A673 (cell line): ENCODE results near the gene RPL4. TPM values are rescaled to one million over a fixed set of nuclear protein-coding genes. Genes with fewer than 3 reads are reported as not detected.

ENCODE experiments used
- BruUV-seq: library from RNA; stranded (reverse); fragments of 400-500 nt; replicated peaks from 2 replicates; lab custom pipeline; 2021; lab: Mats Ljungman, UMichigan
- CTCF ChIA-PET: fragments of 300-600 bp; sonication (Branson Sonifier 250); formaldehyde crosslinking; loops from one replicate; lab custom pipeline; 2022; ENCODE audit warnings: antibody characterized with exemption; lab: Charles Lee
- POLR2A ChIA-PET: fragments of 300-600 bp; sonication (Branson Sonifier 250); formaldehyde crosslinking; loops from one replicate; lab custom pipeline; 2022; ENCODE audit warnings: antibody characterized with exemption; ENCODE audit not compliant: low non-redundant PET; lab: Charles Lee
- DNase-seq: peaks from one replicate; pipeline ENCODE4 v3.0.0-alpha.2; 2015; ENCODE audit warnings: low spot score
- H3K27ac ChIP-seq: fragments of 200-600 bp; sonication (generic); 2 replicates; pipeline ENCODE4 v1.5.1; 2016; ENCODE audit warnings: mixed run types, low read depth, mild to moderate bottlenecking, mixed read lengths, antibody characterized with exemption, low read length; ENCODE audit not compliant: poor library complexity, severe bottlenecking
- H3K27me3 ChIP-seq: fragments of 200-600 bp; sonication (generic); replicated peaks from 2 replicates; pipeline ENCODE4 v1.6.1; 2017; ENCODE audit warnings: mixed run types, low read depth, mild to moderate bottlenecking, mixed read lengths, antibody characterized with exemption, low read length; ENCODE audit not compliant: insufficient read depth, poor library complexity
- H3K36me3 ChIP-seq: fragments of 200-600 bp; sonication (generic); 2 replicates; pipeline ENCODE4 v1.6.1; 2016; ENCODE audit warnings: mixed run types, mild to moderate bottlenecking, mixed read lengths, antibody characterized with exemption, low read length; ENCODE audit not compliant: insufficient read depth, poor library complexity, severe bottlenecking
- H3K4me1 ChIP-seq: fragments of 200-600 bp; sonication (generic); 2 replicates; pipeline ENCODE4 v1.6.1; 2017; ENCODE audit warnings: mixed run types, mild to moderate bottlenecking, mixed read lengths, antibody characterized with exemption, low read length; ENCODE audit not compliant: insufficient read depth, poor library complexity, severe bottlenecking
- H3K4me3 ChIP-seq: fragments of 200-600 bp; sonication (generic); 2 replicates; pipeline ENCODE4 v1.5.1; 2016; ENCODE audit warnings: low read depth, mixed run types, mild to moderate bottlenecking, mixed read lengths, low read length; ENCODE audit not compliant: poor library complexity, severe bottlenecking
- H3K9me3 ChIP-seq: fragments of 200-600 bp; sonication (generic); 2 replicates; pipeline ENCODE4 v1.6.1; 2016; ENCODE audit warnings: mixed run types, low read depth, mild to moderate bottlenecking, mixed read lengths, antibody characterized with exemption, low read length; ENCODE audit not compliant: poor library complexity, severe bottlenecking
- CTCF ChIP-seq: fragments of 300-800, 200-600 bp; sonication (generic); conservative IDR thresholded peaks from 2 replicates; pipeline ENCODE4 v1.5.1; 2017; ENCODE audit warnings: low read depth, mild to moderate bottlenecking, antibody characterized with exemption, low read length, moderate library complexity, mixed read lengths
- EZH2 ChIP-seq: fragments of 200-600 bp; sonication (generic); IDR thresholded peaks from 2 replicates; pipeline ENCODE4 v1.6.1; 2017; ENCODE audit warnings: borderline replicate concordance, low read depth, mild to moderate bottlenecking, mixed read lengths, antibody characterized with exemption, low read length; ENCODE audit not compliant: poor library complexity, severe bottlenecking
- intact Hi-C: fragments of 100-400 bp; cut with micrococcal nuclease; formaldehyde crosslinking; loops from one replicate; pipeline ENCODE4 v1.10.0; 2022; ENCODE audit not compliant: unreplicated experiment
- total RNA-seq: library from RNA; stranded (reverse); gene quantifications from 2 replicates; pipeline ENCODE4 v1.2.3, GENCODE V29; 2021

Gene RPL4
- total RNA-seq, 1 experiment from 2014 or later = 2,830 TPM

- Histone ChIP-seq H3K4me1 (no peaks in the 10 kb centered on the region), H3K36me3 (no peaks in the 10 kb centered on the region), H3K27ac (no peak overlapping the region), H3K27me3 (no peaks in the 10 kb centered on the region), H3K9me3 (no peaks in the 10 kb centered on the region), H3K4me3 (no peak overlapping the region)
- DNase-seq = no peak
- intact Hi-C loops = no loop called here
- no peak for TF ChIP-seq CTCF
- TF ChIP-seq EZH2 = no peak
- POLR2A ChIA-PET = no interaction called here
- CTCF ChIA-PET = no interaction called here
- no TSS peak for BruUV-seq
These were observed 48.4 kb downstream of the RPL4 start for GRCh38 chr15:66456211-66456610.

GRCh38 chr15:66454143-66454542 is 50.5 kb downstream of the RPL4 start:
- Histone ChIP-seq H3K9me3 (no peaks in the 10 kb centered on the region), H3K4me1 (no peaks in the 10 kb centered on the region), H3K27ac (no peak overlapping the region), H3K27me3 (no peaks in the 10 kb centered on the region), H3K4me3 (no peak overlapping the region), H3K36me3 (no peaks in the 10 kb centered on the region)
- BruUV-seq = no TSS peak
- ChIA-PET CTCF (no interaction called here), POLR2A (no interaction called here)
- intact Hi-C loops = no loop called here
- DNase-seq = no peak
- TF ChIP-seq CTCF = no peak
- TF ChIP-seq EZH2 = no peak

- TF ChIP-seq EZH2 = no peak
- no peak for TF ChIP-seq CTCF
- no peak overlapping the region for H3K4me3 ChIP-seq
- no peak overlapping the region for H3K27ac ChIP-seq
- no TSS peak for BruUV-seq
- H3K4me1 ChIP-seq = no peaks in the 10 kb centered on the region
- POLR2A ChIA-PET = no interaction called here
- intact Hi-C loops = no loop called here
- H3K27me3 ChIP-seq = no peaks in the 10 kb centered on the region
- no peaks in the 10 kb centered on the region for H3K9me3 ChIP-seq
- no peak for DNase-seq
- CTCF ChIA-PET = no interaction called here
- no peaks in the 10 kb centered on the region for H3K36me3 ChIP-seq
These were observed 51.6 kb downstream of the RPL4 start for GRCh38 chr15:66452971-66453580.
